ENCODE data around the gene FCER1A. TPM values are rescaled to one million over a fixed set of nuclear protein-coding genes. Genes with fewer than 3 reads are reported as not detected.
"Not testable (repeated sequence)": the region's sequence is repeated elsewhere in the genome, so short reads cannot be mapped to it uniquely, and the experiment has no call there.

The FCER1A gene
- total RNA-seq: 6.0 TPM

GRCh38 chr1:159302095-159302494, at the start of gene FCER1A:
FCER1A (plus strand) TSS chr1:159302336; CDS start chr1:159302365, 29 bp downstream.
- no peak for DNase-seq

- no peak for DNase-seq
Measured at GRCh38 chr1:159261311-159261710, 40.8 kb upstream of the FCER1A start.

GRCh38 chr1:159261721-159262494, 40.2 kb upstream of the FCER1A start:
- no peak for DNase-seq

GRCh38 chr1:159266832-159267231, 35.3 kb upstream of the FCER1A start:
- no peak for DNase-seq

GRCh38 chr1:159274631-159275030, 27.5 kb upstream of the FCER1A start:
- no peak for DNase-seq

GRCh38 chr1:159275891-159276290, 26.2 kb upstream of the FCER1A start:
- no peak for DNase-seq

GRCh38 chr1:159279773-159280172, 22.4 kb upstream of the FCER1A start:
- DNase-seq: no peak

GRCh38 chr1:159282118-159282517, 20.0 kb upstream of the FCER1A start:
- no peak for DNase-seq

GRCh38 chr1:159289060-159289459, 13.1 kb upstream of the FCER1A start:
- DNase-seq: no peak

GRCh38 chr1:159291424-159291823, 10.7 kb upstream of the FCER1A start:
- DNase-seq: no peak

GRCh38 chr1:159296706-159297375, 5.3 kb upstream of the FCER1A start:
- DNase-seq: no peak

GRCh38 chr1:159300146-159300545, 2.0 kb upstream of the FCER1A start:
- DNase-seq: no peak

- no peak for DNase-seq
Measured at GRCh38 chr1:159307346-159308020, 5.3 kb downstream of the FCER1A start.

- DNase-seq: no peak
Measured at GRCh38 chr1:159311679-159312078, 9.5 kb downstream of the FCER1A start.

- no peak for DNase-seq
Measured at GRCh38 chr1:159315381-159315780, 13.2 kb downstream of the FCER1A start.

- DNase-seq: no peak
Measured at GRCh38 chr1:159318784-159319551, 16.8 kb downstream of the FCER1A start.

GRCh38 chr1:159334797-159335196, 32.7 kb downstream of the FCER1A start:
- DNase-seq: no peak

- DNase-seq: no peak
Measured at GRCh38 chr1:159338018-159338417, 35.9 kb downstream of the FCER1A start.

- DNase-seq: no peak
Measured at GRCh38 chr1:159339536-159339935, 37.4 kb downstream of the FCER1A start.

GRCh38 chr1:159341736-159342135, 39.6 kb downstream of the FCER1A start:
- no peak for DNase-seq

- DNase-seq: no peak
Measured at GRCh38 chr1:159342761-159343425, 40.8 kb downstream of the FCER1A start.

GRCh38 chr1:159349374-159349773, 47.2 kb downstream of the FCER1A start:
- not testable (repeated sequence) for DNase-seq

Data from skin of body (tissue), 2 donors.